NCI-H1436 (cell line): Measurements from ENCODE around the gene TBC1D14.

Source experiments
- DNase-seq: peaks from one replicate; lab custom pipeline; 2025; lab: John Stamatoyannopoulos, UW

Gene TBC1D14

GRCh38 chr4:7044137-7044930 is 134.7 kb downstream of the TBC1D14 start:
- no peak for DNase-seq

- DNase-seq, result no peak
These were observed 135.9 kb downstream of the TBC1D14 start for GRCh38 chr4:7045553-7045952.

- DNase-seq, result no peak
These were observed 136.6 kb downstream of the TBC1D14 start for GRCh38 chr4:7045961-7046921.

GRCh38 chr4:7046971-7047370 is 137.3 kb downstream of the TBC1D14 start:
- no peak for DNase-seq

GRCh38 chr4:7048642-7049041 is 139.0 kb downstream of the TBC1D14 start:
- DNase-seq, result no peak

GRCh38 chr4:7049295-7049694 is 139.7 kb downstream of the TBC1D14 start:
- DNase-seq, result no peak

GRCh38 chr4:7049739-7050138 is 140.1 kb downstream of the TBC1D14 start:
- no peak for DNase-seq

- DNase-seq, result no peak
These were observed 141.0 kb downstream of the TBC1D14 start for GRCh38 chr4:7050481-7051143.

- no peak for DNase-seq
These were observed 141.5 kb downstream of the TBC1D14 start for GRCh38 chr4:7051144-7051495.

GRCh38 chr4:7051905-7052304 is 142.3 kb downstream of the TBC1D14 start:
- no peak for DNase-seq

GRCh38 chr4:7052313-7052712 is 142.7 kb downstream of the TBC1D14 start:
- DNase-seq, result no peak

GRCh38 chr4:7052923-7053715 is 143.5 kb downstream of the TBC1D14 start:
- DNase-seq, result no peak

- DNase-seq, result no peak
These were observed 144.7 kb downstream of the TBC1D14 start for GRCh38 chr4:7054106-7054880.

- no peak for DNase-seq
These were observed 145.7 kb downstream of the TBC1D14 start for GRCh38 chr4:7055111-7055989.

- DNase-seq, result no peak
These were observed 146.3 kb downstream of the TBC1D14 start for GRCh38 chr4:7055990-7056325.

GRCh38 chr4:7058792-7059191 is 149.2 kb downstream of the TBC1D14 start:
- DNase-seq, result no peak

GRCh38 chr4:7059662-7060061 is 150.0 kb downstream of the TBC1D14 start:
- DNase-seq, result no peak

- DNase-seq, result no peak
These were observed 150.9 kb downstream of the TBC1D14 start for GRCh38 chr4:7060346-7061150.

- no peak for DNase-seq
These were observed 152.2 kb downstream of the TBC1D14 start for GRCh38 chr4:7061815-7062214.
